Measurements from ENCODE around the gene MNT.

The MNT gene

GRCh38 chr17:2373179-2373578 is 27.7 kb downstream of the MNT start:
- Histone ChIP-seq H3K27ac (ENCODE audit: low read length) (no peak overlapping the region), H3K4me1 (ENCODE audit: control insufficient read depth, low read depth, low read length) (no peaks in the 10 kb centered on the region), H3K27me3 (ENCODE audit: control insufficient read depth, insufficient read depth, low read length) (no peaks in the 10 kb centered on the region), H3K9ac (ENCODE audit: low read length) (no peak overlapping the region), H3K36me3 (ENCODE audit: control insufficient read depth, low read depth, low read length) (no peaks in the 10 kb centered on the region), H3K9me3 (ENCODE audit: control insufficient read depth, low read depth, low read length) (no peaks in the 10 kb centered on the region), H3K4me3 (ENCODE audit: low read length) (no peak overlapping the region)

GRCh38 chr17:2372681-2373080 is 28.2 kb downstream of the MNT start:
- Histone ChIP-seq H3K36me3 (ENCODE audit: control insufficient read depth, low read depth, low read length) (no peaks in the 10 kb centered on the region), H3K4me3 (ENCODE audit: low read length) (no peak overlapping the region), H3K27me3 (ENCODE audit: control insufficient read depth, insufficient read depth, low read length) (no peaks in the 10 kb centered on the region), H3K9ac (ENCODE audit: low read length) (no peak overlapping the region), H3K9me3 (ENCODE audit: control insufficient read depth, low read depth, low read length) (no peaks in the 10 kb centered on the region), H3K27ac (ENCODE audit: low read length) (no peak overlapping the region), H3K4me1 (ENCODE audit: control insufficient read depth, low read depth, low read length) (no peaks in the 10 kb centered on the region)

- Histone ChIP-seq H3K36me3 (ENCODE audit: control insufficient read depth, low read depth, low read length) (no peaks in the 10 kb centered on the region), H3K9ac (ENCODE audit: low read length) (no peak overlapping the region), H3K4me3 (ENCODE audit: low read length) (no peak overlapping the region), H3K27ac (ENCODE audit: low read length) (no peak overlapping the region), H3K4me1 (ENCODE audit: control insufficient read depth, low read depth, low read length) (no peaks in the 10 kb centered on the region), H3K27me3 (ENCODE audit: control insufficient read depth, insufficient read depth, low read length) (no peaks in the 10 kb centered on the region), H3K9me3 (ENCODE audit: control insufficient read depth, low read depth, low read length) (no peaks in the 10 kb centered on the region)
These were observed 28.7 kb downstream of the MNT start for GRCh38 chr17:2372180-2372579.

- H3K27ac ChIP-seq (ENCODE audit: low read length), result no peak overlapping the region
- H3K9me3 ChIP-seq (ENCODE audit: control insufficient read depth, low read depth, low read length), result no peaks in the 10 kb centered on the region
- no peaks in the 10 kb centered on the region for H3K27me3 ChIP-seq (ENCODE audit: control insufficient read depth, insufficient read depth, low read length)
- no peaks in the 10 kb centered on the region for H3K4me1 ChIP-seq (ENCODE audit: control insufficient read depth, low read depth, low read length)
- no peak overlapping the region for H3K4me3 ChIP-seq (ENCODE audit: low read length)
- H3K9ac ChIP-seq (ENCODE audit: low read length), result no peak overlapping the region
- H3K36me3 ChIP-seq (ENCODE audit: control insufficient read depth, low read depth, low read length), result no peaks in the 10 kb centered on the region
These were observed 29.4 kb downstream of the MNT start for GRCh38 chr17:2371183-2372130.

GRCh38 chr17:2370211-2370589 is 30.7 kb downstream of the MNT start:
- Histone ChIP-seq H3K27me3 (ENCODE audit: control insufficient read depth, insufficient read depth, low read length) (no peaks in the 10 kb centered on the region), H3K27ac (ENCODE audit: low read length) (no peak overlapping the region), H3K9me3 (ENCODE audit: control insufficient read depth, low read depth, low read length) (no peaks in the 10 kb centered on the region), H3K36me3 (ENCODE audit: control insufficient read depth, low read depth, low read length) (no peaks in the 10 kb centered on the region), H3K9ac (ENCODE audit: low read length) (no peak overlapping the region), H3K4me3 (ENCODE audit: low read length) (no peak overlapping the region), H3K4me1 (ENCODE audit: control insufficient read depth, low read depth, low read length) (no peaks in the 10 kb centered on the region)

- no peaks in the 10 kb centered on the region for H3K36me3 ChIP-seq (ENCODE audit: control insufficient read depth, low read depth, low read length)
- no peaks in the 10 kb centered on the region for H3K27me3 ChIP-seq (ENCODE audit: control insufficient read depth, insufficient read depth, low read length)
- no peaks in the 10 kb centered on the region for H3K4me1 ChIP-seq (ENCODE audit: control insufficient read depth, low read depth, low read length)
- no peak overlapping the region for H3K4me3 ChIP-seq (ENCODE audit: low read length)
- H3K9ac ChIP-seq (ENCODE audit: low read length), result no peak overlapping the region
- H3K27ac ChIP-seq (ENCODE audit: low read length), result no peak overlapping the region
- H3K9me3 ChIP-seq (ENCODE audit: control insufficient read depth, low read depth, low read length), result no peaks in the 10 kb centered on the region
These were observed 31.2 kb downstream of the MNT start for GRCh38 chr17:2369551-2370210.

- Histone ChIP-seq H3K27ac (ENCODE audit: low read length) (no peak overlapping the region), H3K4me1 (ENCODE audit: control insufficient read depth, low read depth, low read length) (no peaks in the 10 kb centered on the region), H3K27me3 (ENCODE audit: control insufficient read depth, insufficient read depth, low read length) (no peaks in the 10 kb centered on the region), H3K9me3 (ENCODE audit: control insufficient read depth, low read depth, low read length) (no peaks in the 10 kb centered on the region), H3K4me3 (ENCODE audit: low read length) (no peak overlapping the region), H3K36me3 (ENCODE audit: control insufficient read depth, low read depth, low read length) (no peaks in the 10 kb centered on the region), H3K9ac (ENCODE audit: low read length) (no peak overlapping the region)
These were observed 31.8 kb downstream of the MNT start for GRCh38 chr17:2369039-2369438.

GRCh38 chr17:2368359-2368758 is 32.5 kb downstream of the MNT start:
- H3K9me3 ChIP-seq (ENCODE audit: control insufficient read depth, low read depth, low read length), result no peaks in the 10 kb centered on the region
- H3K36me3 ChIP-seq (ENCODE audit: control insufficient read depth, low read depth, low read length), result peaks cover 2% of the 10 kb centered on the region
- no peaks in the 10 kb centered on the region for H3K27me3 ChIP-seq (ENCODE audit: control insufficient read depth, insufficient read depth, low read length)
- H3K4me1 ChIP-seq (ENCODE audit: control insufficient read depth, low read depth, low read length), result no peaks in the 10 kb centered on the region
- no peak overlapping the region for H3K9ac ChIP-seq (ENCODE audit: low read length)
- H3K27ac ChIP-seq (ENCODE audit: low read length), result no peak overlapping the region
- no peak overlapping the region for H3K4me3 ChIP-seq (ENCODE audit: low read length)

- no peaks in the 10 kb centered on the region for H3K27me3 ChIP-seq (ENCODE audit: control insufficient read depth, insufficient read depth, low read length)
- no peak overlapping the region for H3K4me3 ChIP-seq (ENCODE audit: low read length)
- H3K9me3 ChIP-seq (ENCODE audit: control insufficient read depth, low read depth, low read length), result no peaks in the 10 kb centered on the region
- no peak overlapping the region for H3K27ac ChIP-seq (ENCODE audit: low read length)
- no peak overlapping the region for H3K9ac ChIP-seq (ENCODE audit: low read length)
- peaks cover 3% of the 10 kb centered on the region for H3K36me3 ChIP-seq (ENCODE audit: control insufficient read depth, low read depth, low read length)
- no peaks in the 10 kb centered on the region for H3K4me1 ChIP-seq (ENCODE audit: control insufficient read depth, low read depth, low read length)
These were observed 33.9 kb downstream of the MNT start for GRCh38 chr17:2366747-2367494.

- peaks cover 3% of the 10 kb centered on the region for H3K36me3 ChIP-seq (ENCODE audit: control insufficient read depth, low read depth, low read length)
- H3K27ac ChIP-seq (ENCODE audit: low read length), result no peak overlapping the region
- no peaks in the 10 kb centered on the region for H3K27me3 ChIP-seq (ENCODE audit: control insufficient read depth, insufficient read depth, low read length)
- H3K4me3 ChIP-seq (ENCODE audit: low read length), result no peak overlapping the region
- H3K9ac ChIP-seq (ENCODE audit: low read length), result no peak overlapping the region
- no peaks in the 10 kb centered on the region for H3K9me3 ChIP-seq (ENCODE audit: control insufficient read depth, low read depth, low read length)
- H3K4me1 ChIP-seq (ENCODE audit: control insufficient read depth, low read depth, low read length), result no peaks in the 10 kb centered on the region
These were observed 35.7 kb downstream of the MNT start for GRCh38 chr17:2365132-2365531.

- no peak overlapping the region for H3K4me3 ChIP-seq (ENCODE audit: low read length)
- H3K36me3 ChIP-seq (ENCODE audit: control insufficient read depth, low read depth, low read length), result peaks cover 3% of the 10 kb centered on the region
- no peak overlapping the region for H3K9ac ChIP-seq (ENCODE audit: low read length)
- no peak overlapping the region for H3K27ac ChIP-seq (ENCODE audit: low read length)
- no peaks in the 10 kb centered on the region for H3K27me3 ChIP-seq (ENCODE audit: control insufficient read depth, insufficient read depth, low read length)
- no peaks in the 10 kb centered on the region for H3K9me3 ChIP-seq (ENCODE audit: control insufficient read depth, low read depth, low read length)
- H3K4me1 ChIP-seq (ENCODE audit: control insufficient read depth, low read depth, low read length), result no peaks in the 10 kb centered on the region
These were observed 36.1 kb downstream of the MNT start for GRCh38 chr17:2364763-2365116.
